GM12891 (cell line): ENCODE measurements around the gene ANKRD13B.

Source experiments
- POLR2A ChIP-seq: IDR thresholded peaks from 2 replicates; pipeline ENCODE4 v1.6.1; 2011; ENCODE audit warnings: low read depth, low read length, control low read depth
- POLR2AphosphoS5 ChIP-seq: IDR thresholded peaks from 2 replicates; pipeline ENCODE4 v1.6.1; 2011; ENCODE audit warnings: low read depth, low read length, control low read depth
- TAF1 ChIP-seq: IDR thresholded peaks from 2 replicates; pipeline ENCODE4 v1.6.1; 2011; ENCODE audit warnings: low read depth, low read length, control low read depth

GRCh38 chr17:29614349-29615047 lies 21.6 kb downstream of the ANKRD13B start:
- TF ChIP-seq POLR2AphosphoS5 (no peak), POLR2A (no peak), TAF1 (no peak)
